DMS 273 (cell line): ENCODE data around the gene CHCHD3.
"Not testable (repeated sequence)": the region's sequence is repeated elsewhere in the genome, so short reads cannot be mapped to it uniquely, and the experiment has no call there.

Experiments
- DNase-seq: peaks from one replicate; lab custom pipeline; 2025; ENCODE audit not compliant: unreplicated experiment; lab: John Stamatoyannopoulos, UW

Gene CHCHD3

GRCh38 chr7:132907380-132907940, 174.4 kb downstream of the CHCHD3 start:
- no peak for DNase-seq

- DNase-seq = no peak
Observed at GRCh38 chr7:132906193-132906835, 175.6 kb downstream of the CHCHD3 start.

- not testable (repeated sequence) for DNase-seq
Observed at GRCh38 chr7:132905136-132905535, 176.8 kb downstream of the CHCHD3 start.

GRCh38 chr7:132904209-132904608, 177.7 kb downstream of the CHCHD3 start:
- DNase-seq = no peak

- not testable (repeated sequence) for DNase-seq
Observed at GRCh38 chr7:132902294-132902693, 179.6 kb downstream of the CHCHD3 start.

GRCh38 chr7:132901241-132901640, 180.6 kb downstream of the CHCHD3 start:
- DNase-seq = no peak

GRCh38 chr7:132899833-132900232, 182.1 kb downstream of the CHCHD3 start:
- peak; percentile 27 for DNase-seq

- DNase-seq = not testable (repeated sequence)
Observed at GRCh38 chr7:132898641-132899175, 183.2 kb downstream of the CHCHD3 start.

- no peak for DNase-seq
Observed at GRCh38 chr7:132897093-132897687, 184.7 kb downstream of the CHCHD3 start.

GRCh38 chr7:132895231-132895630, 186.7 kb downstream of the CHCHD3 start:
- DNase-seq = no peak

- no peak for DNase-seq
Observed at GRCh38 chr7:132893560-132893959, 188.3 kb downstream of the CHCHD3 start.

- DNase-seq = not testable (repeated sequence)
Observed at GRCh38 chr7:132892744-132893143, 189.1 kb downstream of the CHCHD3 start.

- DNase-seq = no peak
Observed at GRCh38 chr7:132891554-132891953, 190.3 kb downstream of the CHCHD3 start.

GRCh38 chr7:132882714-132883428, 199.0 kb downstream of the CHCHD3 start:
- peak; percentile 45 for DNase-seq

- peak; percentile 82 for DNase-seq
Observed at GRCh38 chr7:132881317-132881716, 200.6 kb downstream of the CHCHD3 start.

- DNase-seq = no peak
Observed at GRCh38 chr7:132879579-132879978, 202.3 kb downstream of the CHCHD3 start.

GRCh38 chr7:132878204-132878919, 203.5 kb downstream of the CHCHD3 start:
- DNase-seq = no peak

- no peak for DNase-seq
Observed at GRCh38 chr7:132877573-132877972, 204.3 kb downstream of the CHCHD3 start.

- no peak for DNase-seq
Observed at GRCh38 chr7:132876576-132876975, 205.3 kb downstream of the CHCHD3 start.

GRCh38 chr7:132872034-132872433, 209.9 kb downstream of the CHCHD3 start:
- no peak for DNase-seq

- no peak for DNase-seq
Observed at GRCh38 chr7:132871419-132871818, 210.5 kb downstream of the CHCHD3 start.
